ENCODE measurements around the gene SBK3.

SBK3 gene

DNA sequence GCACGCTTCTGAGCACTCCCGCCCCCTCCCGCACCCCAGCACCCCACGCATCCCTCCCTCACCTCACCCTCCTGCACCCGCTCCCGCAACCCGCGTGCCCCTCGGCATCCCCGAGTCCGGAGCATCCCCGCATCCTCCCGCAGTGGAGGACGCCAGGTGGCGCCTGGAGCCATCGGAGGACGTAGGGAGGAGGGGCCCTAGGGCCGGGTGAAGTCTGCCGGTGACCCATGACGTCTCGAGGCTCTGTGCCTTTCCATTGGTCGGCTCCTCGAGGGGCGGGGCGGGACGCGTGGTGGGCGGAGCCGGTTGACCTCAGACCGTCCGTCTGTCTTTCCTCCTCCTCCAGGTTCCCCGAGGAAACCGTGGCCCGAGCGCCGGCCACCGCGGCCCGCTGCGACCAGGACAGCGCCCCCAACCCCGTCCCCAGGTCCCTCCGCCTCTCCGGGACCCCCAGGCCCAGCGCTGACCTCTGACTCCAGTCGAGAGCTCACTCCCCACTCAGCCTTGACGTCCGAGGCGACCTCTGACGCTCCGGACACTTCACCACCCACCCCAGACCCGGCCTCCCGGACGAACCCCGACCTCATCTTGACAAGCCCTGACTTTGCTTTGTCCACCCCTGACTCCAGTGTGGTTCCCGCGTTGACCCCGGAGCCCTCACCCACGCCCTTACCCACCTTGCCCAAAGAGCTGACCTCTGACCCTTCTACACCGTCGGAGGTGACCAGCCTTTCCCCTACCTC is 28.3 kb downstream of the SBK3 start (continued):
- no peak for TF ChIP-seq INSM2 (tag by site-specific recombination; IDR thresholded peaks at IDR 0.05)
- TF ChIP-seq ZNF510 (tag by site-specific recombination; IDR thresholded peaks at IDR 0.05; ENCODE audit: insufficient replicate concordance): no peak
- TF ChIP-seq ZNF248 (tag by site-specific recombination; IDR thresholded peaks at IDR 0.05): no peak
- peak; percentile 77 for TF ChIP-seq ZFHX2 (tag by site-specific recombination; conservative IDR thresholded peaks at IDR 0.05)

DNA sequence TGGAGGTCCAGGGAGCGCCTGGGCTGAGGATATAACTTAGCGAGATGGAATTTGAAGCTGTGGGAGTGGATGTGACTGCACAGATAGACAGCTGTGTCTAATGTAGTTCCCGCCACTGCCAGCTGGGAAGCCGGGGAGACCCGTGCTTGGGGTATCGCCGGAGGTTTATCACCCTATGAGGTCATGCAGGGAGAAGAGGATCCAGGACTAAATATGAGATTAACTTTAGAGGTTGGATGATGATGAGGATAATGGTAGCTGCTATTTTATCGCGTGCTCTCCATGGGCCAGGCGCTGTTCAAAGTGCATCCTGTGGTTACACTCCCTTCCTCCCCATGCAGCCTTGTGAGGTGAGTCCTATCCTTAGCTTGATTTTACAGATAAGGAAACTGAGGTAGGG is 37.2 kb downstream of the SBK3 start:
- no peaks in the 10 kb centered on the region; a peak in 1 of 3 replicates for H3K36me3 ChIP-seq (ENCODE audit: control insufficient read depth in 2 of 2, insufficient read depth in 1 of 2, low read length in 2 of 2)
- no peak overlapping the region for H3K4me3 ChIP-seq (ENCODE audit: low read depth, low read length)
- H3K9me3 ChIP-seq (ENCODE audit: control insufficient read depth, insufficient read depth, low read depth, low read length): no peaks in the 10 kb centered on the region
- ChIA-PET POLR2A (interaction anchor here (0.7 to 1.2 kb wide), 3 partner anchors 98 to 117 kb away, joined by 3 to 5 read pairs (median 3); partner anchors contain the start of gene UBE2S), CTCF (interaction anchor here (0.6 to 12.1 kb wide), 5 partner anchors 8 to 99 kb away, joined by 3 to 152 read pairs (median 5); partner anchors contain the start of gene ZNF628)
- TF ChIP-seq ZNF169 (tag by site-specific recombination; IDR thresholded peaks at IDR 0.05) (no peak), ZNF274 (IDR thresholded peaks at IDR 0.05; ENCODE audit: low read length) (no peak), ZNF274 (tag by site-specific recombination; IDR thresholded peaks at IDR 0.05; ENCODE audit: borderline replicate concordance) (no peak), ZNF571 (tag by site-specific recombination; IDR thresholded peaks at IDR 0.05) (no peak), ZNF837 (tag by site-specific recombination; IDR thresholded peaks at IDR 0.05) (no peak), ZNF596 (tag by site-specific recombination; IDR thresholded peaks at IDR 0.05) (no peak), ZNF423 (tag by site-specific recombination; IDR thresholded peaks at IDR 0.05) (no peak), ZNF558 (tag by site-specific recombination; IDR thresholded peaks at IDR 0.05) (no peak), YY1 (tag by site-specific recombination; IDR thresholded peaks at IDR 0.05) (no peak), TCF7L2 (IDR thresholded peaks at IDR 0.05; ENCODE audit: borderline replicate concordance, low read depth, low read length) (no peak)
- no peaks in the 10 kb centered on the region for H3K4me1 ChIP-seq (ENCODE audit: control insufficient read depth, insufficient read depth, low read length)
- no peak overlapping the region for H3K27ac ChIP-seq (ENCODE audit: extremely low read depth, low read depth, low read length)

GRCh38 chr19:55504981-55505380 is 40.4 kb downstream of the SBK3 start:
- POLR2A ChIA-PET: interaction anchor here (1.5 to 1.9 kb wide), 3 partner anchors 43 to 98 kb away, joined by 5 to 16 read pairs (median 8); partner anchors contain the start of genes FIZ1, ISOC2, UBE2S and ZNF524
- no peaks in the 10 kb centered on the region; a peak in 1 of 3 replicates for H3K36me3 ChIP-seq (ENCODE audit: control insufficient read depth in 2 of 2, insufficient read depth in 1 of 2, low read length in 2 of 2)
- no peaks in the 10 kb centered on the region for H3K4me1 ChIP-seq (ENCODE audit: control insufficient read depth, insufficient read depth, low read length)
- no peaks in the 10 kb centered on the region for H3K9me3 ChIP-seq (ENCODE audit: control insufficient read depth, insufficient read depth, low read depth, low read length)
- CTCF ChIA-PET: interaction anchor here (0.7 to 12.1 kb wide), 38 partner anchors 9 to 1025 kb away, joined by 3 to 152 read pairs (median 5); partner anchors contain the start of genes ISOC2, NAT14, ZNF579 and ZNF628
- no peak overlapping the region for H3K4me3 ChIP-seq (ENCODE audit: low read depth, low read length)
- H3K27ac ChIP-seq (ENCODE audit: extremely low read depth, low read depth, low read length): no peak overlapping the region
- TF ChIP-seq WT1 (tag by site-specific recombination; IDR thresholded peaks at IDR 0.05) (no peak), PBX3 (CRISPR knock-in tag; IDR thresholded peaks at IDR 0.05) (no peak), ZFHX2 (tag by site-specific recombination; conservative IDR thresholded peaks at IDR 0.05) (no peak), ZBTB44 (tag by site-specific recombination; IDR thresholded peaks at IDR 0.05) (no peak), ZNF292 (tag by site-specific recombination; IDR thresholded peaks at IDR 0.05; ENCODE audit: borderline replicate concordance, low read depth) (no peak), ZNF580 (tag by site-specific recombination; IDR thresholded peaks at IDR 0.05) (no peak), BCL11B (tag by site-specific recombination; IDR thresholded peaks at IDR 0.05; ENCODE audit: low read depth) (no peak), ZNF311 (tag by site-specific recombination; IDR thresholded peaks at IDR 0.05; ENCODE audit: borderline replicate concordance) (no peak)
- TF ChIP-seq, protein P1, sequence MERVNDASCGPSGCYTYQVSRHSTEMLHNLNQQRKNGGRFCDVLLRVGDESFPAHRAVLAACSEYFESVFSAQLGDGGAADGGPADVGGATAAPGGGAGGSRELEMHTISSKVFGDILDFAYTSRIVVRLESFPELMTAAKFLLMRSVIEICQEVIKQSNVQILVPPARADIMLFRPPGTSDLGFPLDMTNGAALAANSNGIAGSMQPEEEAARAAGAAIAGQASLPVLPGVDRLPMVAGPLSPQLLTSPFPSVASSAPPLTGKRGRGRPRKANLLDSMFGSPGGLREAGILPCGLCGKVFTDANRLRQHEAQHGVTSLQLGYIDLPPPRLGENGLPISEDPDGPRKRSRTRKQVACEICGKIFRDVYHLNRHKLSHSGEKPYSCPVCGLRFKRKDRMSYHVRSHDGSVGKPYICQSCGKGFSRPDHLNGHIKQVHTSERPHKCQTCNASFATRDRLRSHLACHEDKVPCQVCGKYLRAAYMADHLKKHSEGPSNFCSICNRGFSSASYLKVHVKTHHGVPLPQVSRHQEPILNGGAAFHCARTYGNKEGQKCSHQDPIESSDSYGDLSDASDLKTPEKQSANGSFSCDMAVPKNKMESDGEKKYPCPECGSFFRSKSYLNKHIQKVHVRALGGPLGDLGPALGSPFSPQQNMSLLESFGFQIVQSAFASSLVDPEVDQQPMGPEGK (tag by site-specific recombination; IDR thresholded peaks at IDR 0.05): no peak
